Ishikawa (cell line): ENCODE data around the gene PLXDC2.

Source experiments
- CEBPB ChIP-seq: IDR thresholded peaks from 2 replicates; pipeline ENCODE4 v1.6.1; 2012
- CREB1 ChIP-seq: IDR thresholded peaks from 2 replicates; pipeline ENCODE4 v1.6.1; 2012; ENCODE audit warnings: low read depth
- EGR1 ChIP-seq: IDR thresholded peaks from 2 replicates; pipeline ENCODE4 v1.6.1; 2012
- EP300 ChIP-seq: IDR thresholded peaks from 2 replicates; pipeline ENCODE4 v1.6.1; 2012; ENCODE audit warnings: borderline replicate concordance
- FOXM1 ChIP-seq: IDR thresholded peaks from 2 replicates; pipeline ENCODE4 v1.6.1; 2012; ENCODE audit warnings: low read depth, borderline replicate concordance
- MAX ChIP-seq: IDR thresholded peaks from 2 replicates; pipeline ENCODE4 v1.6.1; 2012
- NFIC ChIP-seq: IDR thresholded peaks from 2 replicates; pipeline ENCODE4 v1.6.1; 2012
- RAD21 ChIP-seq: IDR thresholded peaks from 2 replicates; pipeline ENCODE4 v1.6.1; 2012; ENCODE audit warnings: low read depth
- TAF1 ChIP-seq: IDR thresholded peaks from 2 replicates; pipeline ENCODE4 v1.6.1; 2012; ENCODE audit warnings: low read depth, mild to moderate bottlenecking
- TCF12 ChIP-seq: IDR thresholded peaks from 2 replicates; pipeline ENCODE4 v1.6.1; 2012; ENCODE audit warnings: low read depth
- TEAD4 ChIP-seq: IDR thresholded peaks from 2 replicates; pipeline ENCODE4 v1.6.1; 2012
- YY1 ChIP-seq: IDR thresholded peaks from 2 replicates; pipeline ENCODE4 v1.6.1; 2012; ENCODE audit warnings: low read depth
- ZBTB7A ChIP-seq: IDR thresholded peaks from 2 replicates; pipeline ENCODE4 v1.6.1; 2012; ENCODE audit warnings: low read depth
- TF ChIP-seq, protein P1 (sequence below): IDR thresholded peaks from 2 replicates; pipeline ENCODE4 v1.6.1; 2012
- TF ChIP-seq, protein P2 (sequence below): IDR thresholded peaks from 2 replicates; pipeline ENCODE4 v1.6.1; 2012; ENCODE audit warnings: low read depth, mild to moderate bottlenecking

PLXDC2 gene

DNA sequence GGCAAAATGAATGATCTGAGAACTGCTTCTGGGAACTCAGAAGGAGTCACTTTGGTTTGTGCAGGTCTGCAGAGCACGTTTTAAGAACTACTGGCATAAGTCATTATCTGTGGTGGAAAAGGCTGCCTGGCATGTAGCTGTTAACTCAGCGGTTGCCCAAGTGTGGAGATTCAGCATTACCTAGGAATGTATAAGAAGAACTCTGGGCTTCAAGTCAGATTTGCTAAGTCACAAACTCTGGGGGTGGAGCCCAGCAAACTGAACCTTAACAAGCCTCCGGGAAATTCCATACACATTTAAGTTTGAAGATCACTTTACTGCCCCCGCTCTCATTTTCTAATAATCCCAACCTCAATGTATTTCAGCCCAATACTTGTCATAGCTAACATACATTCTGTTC is 31.1 kb downstream of the PLXDC2 start:
- TF ChIP-seq, protein P1, sequence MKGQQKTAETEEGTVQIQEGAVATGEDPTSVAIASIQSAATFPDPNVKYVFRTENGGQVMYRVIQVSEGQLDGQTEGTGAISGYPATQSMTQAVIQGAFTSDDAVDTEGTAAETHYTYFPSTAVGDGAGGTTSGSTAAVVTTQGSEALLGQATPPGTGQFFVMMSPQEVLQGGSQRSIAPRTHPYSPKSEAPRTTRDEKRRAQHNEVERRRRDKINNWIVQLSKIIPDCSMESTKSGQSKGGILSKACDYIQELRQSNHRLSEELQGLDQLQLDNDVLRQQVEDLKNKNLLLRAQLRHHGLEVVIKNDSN = no peak
- TF ChIP-seq RAD21 (no peak), TAF1 (no peak), TCF12 (no peak), TEAD4 (no peak), EP300 (no peak), NFIC (no peak), CREB1 (no peak), ZBTB7A (no peak), CEBPB (no peak), MAX (no peak), FOXM1 (no peak), YY1 (no peak), EGR1 (no peak)
- TF ChIP-seq, protein P2, sequence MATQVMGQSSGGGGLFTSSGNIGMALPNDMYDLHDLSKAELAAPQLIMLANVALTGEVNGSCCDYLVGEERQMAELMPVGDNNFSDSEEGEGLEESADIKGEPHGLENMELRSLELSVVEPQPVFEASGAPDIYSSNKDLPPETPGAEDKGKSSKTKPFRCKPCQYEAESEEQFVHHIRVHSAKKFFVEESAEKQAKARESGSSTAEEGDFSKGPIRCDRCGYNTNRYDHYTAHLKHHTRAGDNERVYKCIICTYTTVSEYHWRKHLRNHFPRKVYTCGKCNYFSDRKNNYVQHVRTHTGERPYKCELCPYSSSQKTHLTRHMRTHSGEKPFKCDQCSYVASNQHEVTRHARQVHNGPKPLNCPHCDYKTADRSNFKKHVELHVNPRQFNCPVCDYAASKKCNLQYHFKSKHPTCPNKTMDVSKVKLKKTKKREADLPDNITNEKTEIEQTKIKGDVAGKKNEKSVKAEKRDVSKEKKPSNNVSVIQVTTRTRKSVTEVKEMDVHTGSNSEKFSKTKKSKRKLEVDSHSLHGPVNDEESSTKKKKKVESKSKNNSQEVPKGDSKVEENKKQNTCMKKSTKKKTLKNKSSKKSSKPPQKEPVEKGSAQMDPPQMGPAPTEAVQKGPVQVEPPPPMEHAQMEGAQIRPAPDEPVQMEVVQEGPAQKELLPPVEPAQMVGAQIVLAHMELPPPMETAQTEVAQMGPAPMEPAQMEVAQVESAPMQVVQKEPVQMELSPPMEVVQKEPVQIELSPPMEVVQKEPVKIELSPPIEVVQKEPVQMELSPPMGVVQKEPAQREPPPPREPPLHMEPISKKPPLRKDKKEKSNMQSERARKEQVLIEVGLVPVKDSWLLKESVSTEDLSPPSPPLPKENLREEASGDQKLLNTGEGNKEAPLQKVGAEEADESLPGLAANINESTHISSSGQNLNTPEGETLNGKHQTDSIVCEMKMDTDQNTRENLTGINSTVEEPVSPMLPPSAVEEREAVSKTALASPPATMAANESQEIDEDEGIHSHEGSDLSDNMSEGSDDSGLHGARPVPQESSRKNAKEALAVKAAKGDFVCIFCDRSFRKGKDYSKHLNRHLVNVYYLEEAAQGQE = no peak

- no peak for TF ChIP-seq MAX
- TF ChIP-seq CREB1 = no peak
- no peak for TF ChIP-seq RAD21
- no peak for TF ChIP-seq TAF1
- no peak for TF ChIP-seq YY1
- no peak for TF ChIP-seq FOXM1
- no peak for TF ChIP-seq TEAD4
- TF ChIP-seq EP300 = no peak
- TF ChIP-seq TCF12 = no peak
- TF ChIP-seq, protein P1 = no peak
- no peak for TF ChIP-seq EGR1
Observed at GRCh38 chr10:19848226-19848985, 32.2 kb downstream of the PLXDC2 start.

GRCh38 chr10:19853831-19854230 is 37.6 kb downstream of the PLXDC2 start:
- TF ChIP-seq CREB1 = no peak
- TF ChIP-seq TAF1 = no peak

DNA sequence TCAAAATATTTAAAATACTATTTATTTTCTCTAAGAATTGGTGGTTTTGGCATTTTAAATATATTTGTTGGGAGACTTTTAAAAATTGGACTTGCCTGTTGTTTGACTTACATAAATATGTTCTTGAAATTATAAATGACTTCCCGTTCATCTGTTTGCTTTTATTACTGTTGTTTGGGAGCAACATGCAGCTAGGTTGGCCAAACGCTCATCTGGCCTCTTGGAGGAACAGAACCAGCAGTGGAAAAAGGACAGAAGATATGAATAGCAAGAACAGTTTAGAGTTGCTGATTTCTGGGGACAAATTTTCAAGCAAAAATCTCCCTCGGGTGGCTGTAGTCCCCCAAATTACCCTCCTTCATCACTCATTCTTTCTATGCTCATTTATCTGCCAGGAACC is 41.6 kb downstream of the PLXDC2 start:
- TF ChIP-seq EGR1 (no peak), TEAD4 (no peak), CEBPB (no peak), TAF1 (no peak), RAD21 (no peak), YY1 (no peak), ZBTB7A (no peak), MAX (no peak), NFIC (no peak), EP300 (no peak), TCF12 (no peak), FOXM1 (no peak), CREB1 (no peak)
- TF ChIP-seq, protein P2 = no peak
- TF ChIP-seq, protein P1 = no peak

- TF ChIP-seq, protein P2 = no peak
- TF ChIP-seq FOXM1 (no peak), ZBTB7A (no peak)
Observed at GRCh38 chr10:19860107-19860506, 43.9 kb downstream of the PLXDC2 start.
